HG02981 (cell line): ENCODE data around the gene ATP6V1G2.

Experiments
- ATAC-seq: cut with Tn5 transposase; IDR thresholded peaks from one replicate; pipeline ENCODE4 v1.9.1; 2021; ENCODE audit warnings: mild to moderate bottlenecking, moderate library complexity; ENCODE audit not compliant: unreplicated experiment

Gene ATP6V1G2

GRCh38 chr6:31548544-31548873 lies 2.1 kb upstream of the ATP6V1G2 start:
- no peak for ATAC-seq

GRCh38 chr6:31547727-31548543 lies 1.5 kb upstream of the ATP6V1G2 start:
- no peak for ATAC-seq

GRCh38 chr6:31546958-31547726 lies 734 bp upstream of the ATP6V1G2 start, which contains the start of gene NFKBIL1:
TSS of gene NFKBIL1 (plus strand) at chr6:31547608. CDS start at chr6:31547695, 87 bp downstream.
- peak; percentile 61 for ATAC-seq

- no peak for ATAC-seq
Observed at GRCh38 chr6:31545291-31545690, 1.1 kb downstream of the ATP6V1G2 start.

GRCh38 chr6:31544676-31545075 lies 1.7 kb downstream of the ATP6V1G2 start:
- ATAC-seq = no peak

- ATAC-seq = no peak
Observed at GRCh38 chr6:31543639-31544038, 2.8 kb downstream of the ATP6V1G2 start.

GRCh38 chr6:31541658-31542521 lies 4.5 kb downstream of the ATP6V1G2 start, which contains the start of gene DDX39B:
TSS of gene DDX39B (minus strand) at chr6:31542003. CDS start at chr6:31540532, 1,471 bp downstream.
- ATAC-seq = peak; percentile 50

GRCh38 chr6:31541059-31541657 lies 5.2 kb downstream of the ATP6V1G2 start:
- no peak for ATAC-seq

GRCh38 chr6:31540640-31541039 lies 5.8 kb downstream of the ATP6V1G2 start:
- ATAC-seq = no peak

- no peak for ATAC-seq
Observed at GRCh38 chr6:31538805-31539400, 7.5 kb downstream of the ATP6V1G2 start.

- ATAC-seq = no peak
Observed at GRCh38 chr6:31535538-31536324, 10.7 kb downstream of the ATP6V1G2 start.

- no peak for ATAC-seq
Observed at GRCh38 chr6:31534521-31535040, 11.8 kb downstream of the ATP6V1G2 start.

- no peak for ATAC-seq
Observed at GRCh38 chr6:31534011-31534410, 12.4 kb downstream of the ATP6V1G2 start.

- no peak for ATAC-seq
Observed at GRCh38 chr6:31533455-31533841, 13.0 kb downstream of the ATP6V1G2 start.

GRCh38 chr6:31532644-31533454 lies 13.6 kb downstream of the ATP6V1G2 start:
- no peak for ATAC-seq

- ATAC-seq = no peak
Observed at GRCh38 chr6:31531771-31532643, 14.4 kb downstream of the ATP6V1G2 start.

- no peak for ATAC-seq
Observed at GRCh38 chr6:31531162-31531561, 15.2 kb downstream of the ATP6V1G2 start.
